Panc1 (cell line): ENCODE data around the gene ZFP36L2. TPM values are rescaled to one million over a fixed set of nuclear protein-coding genes. Genes with fewer than 3 reads are reported as not detected.

Source experiments
- ATAC-seq: fragments of 200-7000 bp; cut with Tn5 transposase; 2 replicates; pipeline ENCODE4 v1.9.1; 2020; ENCODE audit warnings: mild to moderate bottlenecking, moderate library complexity
- BruUV-seq: library from RNA; stranded (reverse); fragments of 400-500 nt; replicated peaks from 2 replicates; lab custom pipeline; 2021; lab: Mats Ljungman, UMichigan
- CTCF ChIA-PET: fragments of 300-600 bp; sonication (Branson Sonifier 250); formaldehyde crosslinking; loops from one replicate; lab custom pipeline; 2022; ENCODE audit warnings: antibody characterized with exemption; lab: Charles Lee
- POLR2A ChIA-PET: fragments of 300-600 bp; sonication (Branson Sonifier 250); formaldehyde crosslinking; loops from one replicate; lab custom pipeline; 2022; ENCODE audit warnings: antibody characterized with exemption; lab: Charles Lee
- DNase-seq: peaks from one replicate; pipeline ENCODE4 v3.0.0-alpha.2; 2010; ENCODE audit warnings: low read depth, low spot score
- H3K27ac ChIP-seq: 2 replicates; pipeline ENCODE4 v1.5.1; 2011; ENCODE audit warnings: mild to moderate bottlenecking, low read length, inconsistent platforms
- H3K27me3 ChIP-seq: fragments of 200-500 bp; sonication (Bioruptor generic); 2 replicates; pipeline ENCODE4 v1.6.0; 2014; ENCODE audit warnings: low read length, inconsistent platforms; ENCODE audit not compliant: control insufficient read depth, insufficient read depth
- H3K36me3 ChIP-seq: fragments of 200-500 bp; sonication (Bioruptor generic); 2 replicates; pipeline ENCODE4 v1.5.1; 2014; ENCODE audit warnings: inconsistent platforms, mild to moderate bottlenecking, low read length, moderate library complexity; ENCODE audit not compliant: control insufficient read depth, insufficient read depth
- H3K4me1 ChIP-seq: 2 replicates; pipeline ENCODE4 v1.5.1; 2011; ENCODE audit warnings: inconsistent platforms, mild to moderate bottlenecking, low read length, moderate library complexity; ENCODE audit not compliant: control insufficient read depth, insufficient read depth
- H3K4me3 ChIP-seq, 2 experiments: 2 replicates each; pipeline ENCODE4 v1.5.1; 2011 to 2012; ENCODE audit warnings: low read depth in 2 of 2, low read length in 2 of 2, mild to moderate bottlenecking in 2 of 2, inconsistent platforms in 1 of 2, moderate library complexity in 1 of 2
- H3K9me3 ChIP-seq: fragments of 200-500 bp; sonication (Bioruptor generic); 2 replicates; pipeline ENCODE4 v1.5.1; 2014; ENCODE audit warnings: low read depth, mild to moderate bottlenecking, inconsistent platforms, low read length, moderate library complexity; ENCODE audit not compliant: control insufficient read depth, insufficient read depth
- CTCF ChIP-seq: fragments of 450-650 bp; IDR thresholded peaks from 2 replicates; pipeline ENCODE4 v1.5.1; 2017; ENCODE audit warnings: mild to moderate bottlenecking
- POLR2AphosphoS5 ChIP-seq: IDR thresholded peaks from 2 replicates; pipeline ENCODE4 v1.6.1; 2012; ENCODE audit warnings: mild to moderate bottlenecking, low read depth, low read length, moderate library complexity
- REST ChIP-seq, 2 experiments: IDR thresholded peaks; 2 replicates each; pipeline ENCODE4 v1.6.1; 2011 to 2012; ENCODE audit warnings: low read depth in 2 of 2, control low read depth in 1 of 2, low read length in 1 of 2, mild to moderate bottlenecking in 1 of 2, moderate library complexity in 1 of 2; ENCODE audit not compliant: insufficient read depth in 1 of 2
- SIN3A ChIP-seq: IDR thresholded peaks from 2 replicates; pipeline ENCODE4 v1.6.1; 2012; ENCODE audit warnings: low read depth, mild to moderate bottlenecking, low read length, moderate library complexity, borderline replicate concordance; ENCODE audit not compliant: insufficient read depth
- TCF7L2 ChIP-seq: IDR thresholded peaks from 2 replicates; pipeline ENCODE4 v1.6.1; 2011; ENCODE audit warnings: mild to moderate bottlenecking, low read depth, low read length, inconsistent platforms
- in situ Hi-C: cut with HindIII; loops from 2 replicates; pipeline ENCODE4 v1.10.0; 2016; ENCODE audit warnings: low sequenced_read_pairs, low pct_unique_long_range_greater_than_20kb
- intact Hi-C: fragments of 100-400 bp; cut with micrococcal nuclease; formaldehyde crosslinking; loops from one replicate; pipeline ENCODE4 v1.10.0; 2022; ENCODE audit not compliant: unreplicated experiment
- total RNA-seq: library from RNA; stranded (reverse); gene quantifications from one replicate; pipeline ENCODE4 v1.2.1, GENCODE V29; 2021; ENCODE audit not compliant: unreplicated experiment

The ZFP36L2 gene
- total RNA-seq, 1 experiment from 2014 or later: 46.3 TPM

- POLR2A ChIA-PET: no interaction called here
Measured at GRCh38 chr2:43214253-43214652, 12.2 kb downstream of the ZFP36L2 start.

GRCh38 chr2:43212931-43213330 is 13.5 kb downstream of the ZFP36L2 start:
- H3K36me3 ChIP-seq: no peaks in the 10 kb centered on the region
- TF ChIP-seq CTCF (no peak), POLR2AphosphoS5 (no peak), SIN3A (no peak), REST (IDR thresholded peaks at IDR 0.05; ENCODE audit: insufficient read depth in 1 of 2, low read depth in 2 of 2, low read length in 1 of 2) (no peak), TCF7L2 (no peak)
- no peak overlapping the region for H3K4me3 ChIP-seq
- no peak overlapping the region for H3K27ac ChIP-seq
- intact Hi-C loops (no loop called here), in situ Hi-C loops (no loop called here)
- CTCF ChIA-PET: no interaction called here
- POLR2A ChIA-PET: no interaction called here
- ATAC-seq (no peak), DNase-seq (no peak)
- H3K4me1 ChIP-seq: peaks cover 2% of the 10 kb centered on the region
- no TSS peak for BruUV-seq
- no peaks in the 10 kb centered on the region for H3K9me3 ChIP-seq
- H3K27me3 ChIP-seq: no peaks in the 10 kb centered on the region

More at GRCh38 chr2:43214253-43214652, 12.2 kb downstream of the ZFP36L2 start:
- DNase-seq: no peak
- Histone ChIP-seq H3K27me3 (no peaks in the 10 kb centered on the region), H3K36me3 (no peaks in the 10 kb centered on the region), H3K4me1 (peaks cover 15% of the 10 kb centered on the region), H3K27ac (no peak overlapping the region), H3K4me3 (no peak overlapping the region), H3K9me3 (no peaks in the 10 kb centered on the region)
- CTCF ChIA-PET: no interaction called here
- intact Hi-C loops (no loop called here), in situ Hi-C loops (no loop called here)
- TF ChIP-seq TCF7L2 (no peak), CTCF (no peak), SIN3A (no peak), POLR2AphosphoS5 (no peak), REST (IDR thresholded peaks at IDR 0.05; ENCODE audit: insufficient read depth in 1 of 2, low read depth in 2 of 2, low read length in 1 of 2) (no peak)
- no TSS peak for BruUV-seq
- no peak for ATAC-seq
